Upper lobe of right lung (tissue), 1 donor: Measurements from ENCODE around the gene PGAP3. TPM values are rescaled to one million over a fixed set of nuclear protein-coding genes. Genes with fewer than 3 reads are reported as not detected.
A peak's percentile ranks its signal among the peaks of the same experiment; 100 is the strongest.

Experiments used
- ATAC-seq: fragments of 200-7000 bp; cut with Tn5 transposase; one replicate; pipeline ENCODE4 v1.9.1; 2020; ENCODE audit warnings: mild to moderate bottlenecking, moderate library complexity
- DNase-seq: peaks from one replicate; pipeline ENCODE4 v3.0.0-alpha.2; 2020
- H3K27ac ChIP-seq: fragments of 200-600 bp; one replicate; pipeline ENCODE4 v1.8.0; 2022
- H3K27me3 ChIP-seq: fragments of 200-600 bp; one replicate; pipeline ENCODE4 v1.8.0; 2022; ENCODE audit warnings: mild to moderate bottlenecking
- H3K36me3 ChIP-seq: fragments of 200-600 bp; one replicate; pipeline ENCODE4 v1.8.0; 2022
- H3K4me1 ChIP-seq: fragments of 200-600 bp; one replicate; pipeline ENCODE4 v1.8.0; 2022
- H3K4me3 ChIP-seq: fragments of 200-600 bp; one replicate; pipeline ENCODE4 v1.8.0; 2022; ENCODE audit warnings: mild to moderate bottlenecking
- H3K9me3 ChIP-seq: fragments of 200-600 bp; one replicate; pipeline ENCODE4 v1.8.0; 2022
- CTCF ChIP-seq: fragments of 200-600 bp; IDR thresholded peaks from one replicate; pipeline ENCODE4 v1.8.0; 2022; ENCODE audit warnings: antibody characterized with exemption
- intact Hi-C: fragments of 100-400 bp; cut with DNase I; formaldehyde crosslinking; loops from one replicate; pipeline ENCODE4 v1.11.0; 2022
- total RNA-seq: library from RNA; stranded (reverse); fragmentation: NEBNext Ultra II Directional; extraction: Animal tissue kit (Norgen Biotek cat#: 25700); gene quantifications from one replicate; pipeline ENCODE4 v1.2.1, GENCODE V29; 2021
- donor health status: DM: no; HTN: yes; CAD: no; lungs with severe emphysema.

PGAP3 gene
- total RNA-seq, 1 donor from 2014 or later: 24.5 TPM

DNA sequence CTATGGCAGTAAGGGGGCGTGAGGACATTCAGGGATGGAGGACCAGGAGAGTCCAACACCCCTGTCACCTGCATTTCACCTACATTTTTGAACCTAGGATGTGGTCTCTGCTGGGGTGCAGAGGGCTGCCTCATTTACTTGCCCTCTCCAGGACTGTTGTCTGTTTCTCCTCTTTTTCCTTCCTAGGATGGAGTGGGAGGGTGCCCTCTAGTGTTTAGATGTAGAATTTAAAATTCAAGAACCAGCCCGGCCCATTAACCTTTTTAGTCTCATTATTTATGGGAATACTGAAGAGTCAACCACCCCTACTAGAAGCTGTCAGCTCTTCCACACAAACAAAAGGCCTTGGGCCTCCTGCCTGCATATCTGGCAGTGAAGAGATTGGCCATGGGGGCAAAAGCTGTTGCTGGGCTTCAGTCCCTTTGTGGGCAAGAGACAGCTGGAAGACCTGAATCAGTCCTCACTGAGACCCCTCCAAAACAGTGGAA, 53.4 kb downstream of the PGAP3 start:
- peak; percentile 77 for TF ChIP-seq CTCF
- DNase-seq (no peak), ATAC-seq (no peak)
- intact Hi-C loops: no loop called here
- Histone ChIP-seq H3K4me1 (peaks cover 27% of the 10 kb centered on the region), H3K27me3 (peaks cover 5% of the 10 kb centered on the region), H3K36me3 (no peaks in the 10 kb centered on the region), H3K4me3 (no peak overlapping the region), H3K27ac (no peak overlapping the region), H3K9me3 (no peaks in the 10 kb centered on the region)

GRCh38 chr17:39633570-39634183, 54.2 kb downstream of the PGAP3 start:
- Histone ChIP-seq H3K9me3 (no peaks in the 10 kb centered on the region), H3K4me3 (no peak overlapping the region), H3K27me3 (peaks cover 6% of the 10 kb centered on the region), H3K36me3 (no peaks in the 10 kb centered on the region), H3K4me1 (peaks cover 19% of the 10 kb centered on the region), H3K27ac (no peak overlapping the region)
- DNase-seq (no peak), ATAC-seq (no peak)
- intact Hi-C loops: no loop called here
- TF ChIP-seq CTCF: no peak

- peak overlapping the region; percentile 51 for H3K27ac ChIP-seq
These were observed 55.5 kb downstream of the PGAP3 start for GRCh38 chr17:39632153-39632941.

GRCh38 chr17:39631403-39631802, 56.5 kb downstream of the PGAP3 start:
- ATAC-seq: peak; percentile 68
- Histone ChIP-seq H3K27ac (peak overlapping the region; percentile 51), H3K36me3 (no peaks in the 10 kb centered on the region), H3K4me1 (peaks cover 4% of the 10 kb centered on the region), H3K27me3 (peaks cover 18% of the 10 kb centered on the region), H3K9me3 (no peaks in the 10 kb centered on the region), H3K4me3 (peak overlapping the region; percentile 23)
- peak; percentile 79 for DNase-seq
- TF ChIP-seq CTCF: no peak
- intact Hi-C loops: no loop called here

More at GRCh38 chr17:39632153-39632941, 55.5 kb downstream of the PGAP3 start:
- ATAC-seq: no peak
- Histone ChIP-seq H3K27me3 (peaks cover 11% of the 10 kb centered on the region), H3K4me1 (peaks cover 8% of the 10 kb centered on the region), H3K36me3 (no peaks in the 10 kb centered on the region), H3K9me3 (no peaks in the 10 kb centered on the region), H3K4me3 (peak overlapping the region; percentile 23)
- no peak for TF ChIP-seq CTCF
- intact Hi-C loops: no loop called here
- DNase-seq: peak; percentile 72

DNA sequence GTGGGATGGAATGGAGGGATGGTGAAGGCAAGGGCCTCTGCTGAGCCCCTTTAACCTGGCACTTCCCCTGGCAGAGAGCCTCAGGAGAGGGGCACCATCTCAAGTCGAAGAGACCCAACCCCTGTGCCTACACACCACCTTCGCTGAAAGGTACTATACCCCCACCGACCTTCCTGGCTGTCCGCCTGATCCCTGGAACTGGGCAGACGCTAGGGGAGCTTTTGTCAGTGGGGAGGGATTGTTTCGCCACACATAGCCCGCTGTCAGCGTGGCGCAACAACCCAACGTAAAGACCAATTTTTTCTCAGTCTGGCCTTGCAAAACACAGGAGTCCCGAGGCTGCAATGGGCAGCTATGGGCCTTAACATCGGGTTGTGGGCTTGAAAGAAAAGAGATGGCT, 58.0 kb downstream of the PGAP3 start:
- Histone ChIP-seq H3K4me3 (peak overlapping the region; percentile 16), H3K27me3 (peaks cover 30% of the 10 kb centered on the region), H3K27ac (peak overlapping the region; percentile 24), H3K36me3 (no peaks in the 10 kb centered on the region), H3K9me3 (no peaks in the 10 kb centered on the region), H3K4me1 (no peaks in the 10 kb centered on the region)
- TF ChIP-seq CTCF: no peak
- intact Hi-C loops: loop anchor here (10.0 kb wide), 1 partner anchor 125 kb away; no protein-coding TSS in a partner anchor
- no peak for ATAC-seq
- no peak for DNase-seq
